Measurements from ENCODE around the gene PPFIA4. TPM values are rescaled to one million over a fixed set of nuclear protein-coding genes. Genes with fewer than 3 reads are reported as not detected.

PPFIA4 gene
- total and polyA plus RNA-seq, 9 of the 15 experiments (the other 6 are each of a cell fraction or from before 2014, with no cell fraction given): 0.07 to 12.0 (median 0.70) TPM

DNA sequence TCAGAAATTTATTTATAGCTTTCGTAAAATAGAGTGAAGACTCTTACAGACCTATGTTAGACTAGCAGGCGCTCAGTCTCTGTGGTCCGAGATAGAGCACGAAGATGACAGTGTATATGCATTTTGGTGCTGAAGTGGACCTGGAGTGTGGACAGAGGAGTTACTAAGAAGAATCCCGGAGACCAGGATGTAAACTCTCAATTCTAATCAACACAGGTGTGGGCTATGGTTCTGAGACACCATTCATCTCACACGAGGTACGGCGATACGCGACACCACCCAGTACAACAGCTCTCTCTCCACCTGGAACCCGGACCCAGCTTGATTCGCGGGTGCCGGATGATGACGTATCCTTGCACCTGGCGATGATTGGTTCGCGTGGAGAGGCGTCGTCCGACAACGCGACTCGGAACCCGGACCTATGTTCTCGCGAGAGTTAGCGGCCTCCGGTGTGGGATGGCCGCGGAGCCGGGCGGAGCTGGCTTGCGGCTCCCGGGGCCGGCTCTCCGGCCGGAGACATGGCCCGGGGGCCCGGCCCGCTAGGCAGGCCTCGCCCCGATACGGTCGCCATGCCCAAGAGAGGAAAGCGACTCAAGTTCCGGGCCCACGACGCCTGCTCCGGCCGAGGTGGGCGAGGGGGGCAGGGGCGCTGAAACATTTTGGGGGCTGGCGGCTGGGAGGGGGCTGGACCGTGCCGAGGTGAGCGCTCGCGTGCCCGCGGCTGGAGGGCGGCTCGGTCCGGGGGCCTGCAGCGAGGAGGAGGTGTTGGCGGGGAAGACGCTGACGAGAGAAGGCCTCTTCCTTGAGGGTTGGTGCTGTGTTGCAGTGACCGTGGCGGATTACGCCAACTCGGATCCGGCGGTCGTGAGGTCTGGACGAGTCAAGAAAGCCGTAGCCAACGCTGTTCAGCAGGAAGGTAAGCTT lies 19.1 kb upstream of the PPFIA4 start, which contains the start of gene TMEM183A (continued):
- TF ChIP-seq, protein P1, sequence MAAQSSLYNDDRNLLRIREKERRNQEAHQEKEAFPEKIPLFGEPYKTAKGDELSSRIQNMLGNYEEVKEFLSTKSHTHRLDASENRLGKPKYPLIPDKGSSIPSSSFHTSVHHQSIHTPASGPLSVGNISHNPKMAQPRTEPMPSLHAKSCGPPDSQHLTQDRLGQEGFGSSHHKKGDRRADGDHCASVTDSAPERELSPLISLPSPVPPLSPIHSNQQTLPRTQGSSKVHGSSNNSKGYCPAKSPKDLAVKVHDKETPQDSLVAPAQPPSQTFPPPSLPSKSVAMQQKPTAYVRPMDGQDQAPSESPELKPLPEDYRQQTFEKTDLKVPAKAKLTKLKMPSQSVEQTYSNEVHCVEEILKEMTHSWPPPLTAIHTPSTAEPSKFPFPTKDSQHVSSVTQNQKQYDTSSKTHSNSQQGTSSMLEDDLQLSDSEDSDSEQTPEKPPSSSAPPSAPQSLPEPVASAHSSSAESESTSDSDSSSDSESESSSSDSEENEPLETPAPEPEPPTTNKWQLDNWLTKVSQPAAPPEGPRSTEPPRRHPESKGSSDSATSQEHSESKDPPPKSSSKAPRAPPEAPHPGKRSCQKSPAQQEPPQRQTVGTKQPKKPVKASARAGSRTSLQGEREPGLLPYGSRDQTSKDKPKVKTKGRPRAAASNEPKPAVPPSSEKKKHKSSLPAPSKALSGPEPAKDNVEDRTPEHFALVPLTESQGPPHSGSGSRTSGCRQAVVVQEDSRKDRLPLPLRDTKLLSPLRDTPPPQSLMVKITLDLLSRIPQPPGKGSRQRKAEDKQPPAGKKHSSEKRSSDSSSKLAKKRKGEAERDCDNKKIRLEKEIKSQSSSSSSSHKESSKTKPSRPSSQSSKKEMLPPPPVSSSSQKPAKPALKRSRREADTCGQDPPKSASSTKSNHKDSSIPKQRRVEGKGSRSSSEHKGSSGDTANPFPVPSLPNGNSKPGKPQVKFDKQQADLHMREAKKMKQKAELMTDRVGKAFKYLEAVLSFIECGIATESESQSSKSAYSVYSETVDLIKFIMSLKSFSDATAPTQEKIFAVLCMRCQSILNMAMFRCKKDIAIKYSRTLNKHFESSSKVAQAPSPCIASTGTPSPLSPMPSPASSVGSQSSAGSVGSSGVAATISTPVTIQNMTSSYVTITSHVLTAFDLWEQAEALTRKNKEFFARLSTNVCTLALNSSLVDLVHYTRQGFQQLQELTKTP (IDR thresholded peaks at IDR 0.05; ENCODE audit: low read depth in 1 of 2, partially characterized antibody in 2 of 2): peak in 1 of 2 experiments; percentile 84
- TF ChIP-seq SLC30A9 (CRISPR knock-in tag; IDR thresholded peaks at IDR 0.05) (no peak), NCOR1 (IDR thresholded peaks at IDR 0.05) (no peak), NFYB (IDR thresholded peaks at IDR 0.05; ENCODE audit: extremely low read depth, insufficient read length) (peak; percentile 100), KDM2B (CRISPR knock-in tag; IDR thresholded peaks at IDR 0.05) (no peak), ZNF212 (CRISPR knock-in tag; IDR thresholded peaks at IDR 0.05) (no peak), NBN (IDR thresholded peaks at IDR 0.05; ENCODE audit: low read depth) (peak; percentile 85; the same call in 1 of the 2 replicates), HDAC8 (tag; IDR thresholded peaks at IDR 0.05) (no peak), FOXA1 (IDR thresholded peaks at IDR 0.05; ENCODE audit: borderline replicate concordance) (no peak), ESRRB (CRISPR knock-in tag; IDR thresholded peaks at IDR 0.05; ENCODE audit: borderline replicate concordance) (no peak), ZFX (CRISPR knock-in tag; IDR thresholded peaks at IDR 0.05) (peak; percentile 93), RAD21 (CRISPR knock-in tag; conservative IDR thresholded peaks at IDR 0.05 in 1 of 2, IDR thresholded peaks at IDR 0.05 in 1 of 2) (no peak), ZNF445 (CRISPR knock-in tag; IDR thresholded peaks at IDR 0.05; ENCODE audit: low read depth) (no peak; the same call in 1 of the 2 replicates), HMG20B (CRISPR knock-in tag; IDR thresholded peaks at IDR 0.05) (no peak; the same call in 1 of the 2 replicates), ZNF583 (CRISPR knock-in tag; IDR thresholded peaks at IDR 0.05) (no peak), FOXP1 (CRISPR knock-in tag; IDR thresholded peaks at IDR 0.05) (peak; percentile 92)
- TF ChIP-seq, protein P2, sequence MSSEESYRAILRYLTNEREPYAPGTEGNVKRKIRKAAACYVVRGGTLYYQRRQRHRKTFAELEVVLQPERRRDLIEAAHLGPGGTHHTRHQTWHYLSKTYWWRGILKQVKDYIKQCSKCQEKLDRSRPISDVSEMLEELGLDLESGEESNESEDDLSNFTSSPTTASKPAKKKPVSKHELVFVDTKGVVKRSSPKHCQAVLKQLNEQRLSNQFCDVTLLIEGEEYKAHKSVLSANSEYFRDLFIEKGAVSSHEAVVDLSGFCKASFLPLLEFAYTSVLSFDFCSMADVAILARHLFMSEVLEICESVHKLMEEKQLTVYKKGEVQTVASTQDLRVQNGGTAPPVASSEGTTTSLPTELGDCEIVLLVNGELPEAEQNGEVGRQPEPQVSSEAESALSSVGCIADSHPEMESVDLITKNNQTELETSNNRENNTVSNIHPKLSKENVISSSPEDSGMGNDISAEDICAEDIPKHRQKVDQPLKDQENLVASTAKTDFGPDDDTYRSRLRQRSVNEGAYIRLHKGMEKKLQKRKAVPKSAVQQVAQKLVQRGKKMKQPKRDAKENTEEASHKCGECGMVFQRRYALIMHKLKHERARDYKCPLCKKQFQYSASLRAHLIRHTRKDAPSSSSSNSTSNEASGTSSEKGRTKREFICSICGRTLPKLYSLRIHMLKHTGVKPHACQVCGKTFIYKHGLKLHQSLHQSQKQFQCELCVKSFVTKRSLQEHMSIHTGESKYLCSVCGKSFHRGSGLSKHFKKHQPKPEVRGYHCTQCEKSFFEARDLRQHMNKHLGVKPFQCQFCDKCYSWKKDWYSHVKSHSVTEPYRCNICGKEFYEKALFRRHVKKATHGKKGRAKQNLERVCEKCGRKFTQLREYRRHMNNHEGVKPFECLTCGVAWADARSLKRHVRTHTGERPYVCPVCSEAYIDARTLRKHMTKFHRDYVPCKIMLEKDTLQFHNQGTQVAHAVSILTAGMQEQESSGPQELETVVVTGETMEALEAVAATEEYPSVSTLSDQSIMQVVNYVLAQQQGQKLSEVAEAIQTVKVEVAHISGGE (CRISPR knock-in tag; IDR thresholded peaks at IDR 0.05): peak in 1 of 3 experiments; percentile 66; a peak in 2 of 6 replicates
- TF ChIP-seq, protein P3, sequence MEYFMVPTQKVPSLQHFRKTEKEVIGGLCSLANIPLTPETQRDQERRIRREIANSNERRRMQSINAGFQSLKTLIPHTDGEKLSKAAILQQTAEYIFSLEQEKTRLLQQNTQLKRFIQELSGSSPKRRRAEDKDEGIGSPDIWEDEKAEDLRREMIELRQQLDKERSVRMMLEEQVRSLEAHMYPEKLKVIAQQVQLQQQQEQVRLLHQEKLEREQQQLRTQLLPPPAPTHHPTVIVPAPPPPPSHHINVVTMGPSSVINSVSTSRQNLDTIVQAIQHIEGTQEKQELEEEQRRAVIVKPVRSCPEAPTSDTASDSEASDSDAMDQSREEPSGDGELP (CRISPR knock-in tag; IDR thresholded peaks at IDR 0.05; ENCODE audit: borderline replicate concordance): peak; percentile 92
